Kidney tubule cell (primary cell): ENCODE data around the gene HNRNPF.
"Not testable (repeated sequence)": the region's sequence is repeated elsewhere in the genome, so short reads cannot be mapped to it uniquely, and the experiment has no call there.

Experiments used
- DNase-seq: peaks from one replicate; pipeline ENCODE4 v3.0.0-alpha.2; 2018; ENCODE audit warnings: low spot score

The HNRNPF gene

GRCh38 chr10:43408710-43409384 lies at the start of gene HNRNPF:
Gene HNRNPF (minus strand): TSS chr10:43409186. CDS start chr10:43387884, 21,302 bp downstream.
- DNase-seq, result peak; percentile 97

GRCh38 chr10:43458227-43458626 lies 49.2 kb upstream of the HNRNPF start:
- no peak for DNase-seq

- DNase-seq, result not testable (repeated sequence)
Measured at GRCh38 chr10:43456561-43456960, 47.6 kb upstream of the HNRNPF start.

- peak; percentile 21 for DNase-seq
Measured at GRCh38 chr10:43454025-43454424, 45.0 kb upstream of the HNRNPF start.

GRCh38 chr10:43453266-43453831 lies 44.4 kb upstream of the HNRNPF start:
- no peak for DNase-seq

GRCh38 chr10:43452356-43452914 lies 43.4 kb upstream of the HNRNPF start:
- no peak for DNase-seq

GRCh38 chr10:43448742-43449141 lies 39.8 kb upstream of the HNRNPF start:
- DNase-seq, result no peak

GRCh38 chr10:43446219-43447017 lies 37.4 kb upstream of the HNRNPF start:
- DNase-seq, result not testable (repeated sequence)

- DNase-seq, result no peak
Measured at GRCh38 chr10:43444897-43445466, 36.0 kb upstream of the HNRNPF start.

GRCh38 chr10:43444323-43444722 lies 35.3 kb upstream of the HNRNPF start:
- DNase-seq, result no peak

GRCh38 chr10:43440463-43441134 lies 31.6 kb upstream of the HNRNPF start:
- DNase-seq, result no peak

- no peak for DNase-seq
Measured at GRCh38 chr10:43437141-43437870, 28.3 kb upstream of the HNRNPF start.

- DNase-seq, result peak; percentile 93
Measured at GRCh38 chr10:43436291-43437140, 27.5 kb upstream of the HNRNPF start, which contains the start of gene ZNF487. Gene ZNF487 (plus strand): TSS chr10:43437111. CDS start chr10:43475814, 38,703 bp downstream.

- DNase-seq, result no peak
Measured at GRCh38 chr10:43430926-43431663, 22.1 kb upstream of the HNRNPF start.

- no peak for DNase-seq
Measured at GRCh38 chr10:43427166-43427825, 18.3 kb upstream of the HNRNPF start.

GRCh38 chr10:43426476-43426875 lies 17.5 kb upstream of the HNRNPF start:
- DNase-seq, result not testable (repeated sequence)

- DNase-seq, result no peak
Measured at GRCh38 chr10:43424416-43424815, 15.4 kb upstream of the HNRNPF start.

- DNase-seq, result not testable (repeated sequence)
Measured at GRCh38 chr10:43421944-43422343, 13.0 kb upstream of the HNRNPF start.

GRCh38 chr10:43421519-43421918 lies 12.5 kb upstream of the HNRNPF start:
- no peak for DNase-seq
